LNCAP (cell line): ENCODE data around the gene TIMELESS.

Source experiments
- CTCF ChIP-seq: fragments of 450-650 bp; IDR thresholded peaks from 2 replicates; pipeline ENCODE4 v1.5.1; 2017; ENCODE audit warnings: mild to moderate bottlenecking

The TIMELESS gene

GRCh38 chr12:56461235-56462159 is 12.3 kb upstream of the TIMELESS start:
- TF ChIP-seq CTCF = no peak

GRCh38 chr12:56457817-56458216 is 8.6 kb upstream of the TIMELESS start:
- TF ChIP-seq CTCF = no peak

GRCh38 chr12:56454557-56454956 is 5.3 kb upstream of the TIMELESS start, which contains the start of gene MIP:
TSS of gene MIP (minus strand) at chr12:56454657. CDS start at chr12:56454613, 44 bp downstream.
- TF ChIP-seq CTCF = no peak

GRCh38 chr12:56451147-56451546 is 1.9 kb upstream of the TIMELESS start:
- TF ChIP-seq CTCF = no peak

- TF ChIP-seq CTCF = no peak
Measured at GRCh38 chr12:56450241-56450640, 1.0 kb upstream of the TIMELESS start.

- TF ChIP-seq CTCF = no peak
Measured at GRCh38 chr12:56449622-56449984, 377 bp upstream of the TIMELESS start.

GRCh38 chr12:56437430-56438176 is 11.6 kb downstream of the TIMELESS start:
- no peak for TF ChIP-seq CTCF
